IMR-90 (cell line): Measurements from ENCODE around the gene TIMM10. TPM values are rescaled to one million over a fixed set of nuclear protein-coding genes. Genes with fewer than 3 reads are reported as not detected.
A peak's percentile ranks its signal among the peaks of the same experiment; 100 is the strongest.

Source experiments
- ATAC-seq: fragments of 200-7000 bp; cut with Tn5 transposase; 2 replicates; pipeline ENCODE4 v1.9.1; 2020; ENCODE audit warnings: low read depth, mild to moderate bottlenecking, moderate library complexity
- BruUV-seq: library from RNA; stranded (reverse); fragments of 400-500 nt; replicated peaks from 2 replicates; lab custom pipeline; 2021; lab: Mats Ljungman, UMichigan
- CTCF ChIA-PET: fragments of 300-600 bp; formaldehyde crosslinking; extraction: SDS; loops from one replicate; lab custom pipeline; 2021; ENCODE audit warnings: antibody characterized with exemption; lab: Yijun Ruan, JAX
- POLR2A ChIA-PET: fragments of 300-600 bp; sonication (Branson Sonifier 250); formaldehyde crosslinking; loops from one replicate; lab custom pipeline; 2022; ENCODE audit warnings: antibody characterized with exemption; ENCODE audit not compliant: unreplicated experiment; lab: Charles Lee
- DNase-seq: peaks from one replicate; pipeline ENCODE4 v3.0.0; 2013
- H2AFZ ChIP-seq: replicated peaks from 2 replicates; pipeline ENCODE3; 2013; ENCODE audit warnings: low read length, mild to moderate bottlenecking; ENCODE audit not compliant: poor library complexity
- H2AK5ac ChIP-seq: 2 replicates; pipeline ENCODE4 v1.6.1; 2013; ENCODE audit warnings: low read depth, low read length, inconsistent platforms
- H2AK9ac ChIP-seq: replicated peaks from 2 replicates; pipeline ENCODE3; 2013; ENCODE audit warnings: mild to moderate bottlenecking, low read depth, low read length, moderate library complexity; ENCODE audit not compliant: poor library complexity
- H2BK120ac ChIP-seq: 2 replicates; pipeline ENCODE4 v1.6.1; 2013; ENCODE audit warnings: low read depth, low read length, inconsistent platforms
- H2BK15ac ChIP-seq: 3 replicates; pipeline ENCODE4 v1.6.1; 2013; ENCODE audit warnings: low read depth, low read length, inconsistent platforms
- H2BK20ac ChIP-seq: 2 replicates; pipeline ENCODE4 v1.6.1; 2013; ENCODE audit warnings: low read depth, mild to moderate bottlenecking, inconsistent platforms, low read length, moderate library complexity
- H2BK5ac ChIP-seq: 2 replicates; pipeline ENCODE4 v1.6.1; 2013; ENCODE audit warnings: mild to moderate bottlenecking, low read depth, low read length, inconsistent platforms; ENCODE audit not compliant: poor library complexity, severe bottlenecking
- H3K14ac ChIP-seq: replicated peaks from 2 replicates; pipeline ENCODE4 v1.6.1; 2013; ENCODE audit warnings: low read depth, low read length, inconsistent platforms
- H3K18ac ChIP-seq: 2 replicates; pipeline ENCODE4 v1.6.1; 2013; ENCODE audit warnings: low read depth, low read length, control low read depth
- H3K23ac ChIP-seq: 2 replicates; pipeline ENCODE4 v1.6.1; 2013; ENCODE audit warnings: low read depth, low read length, inconsistent platforms
- H3K27ac ChIP-seq: 2 replicates; pipeline ENCODE4 v1.5.1; 2013; ENCODE audit warnings: mild to moderate bottlenecking, control low read depth, low read length; ENCODE audit not compliant: insufficient read depth
- H3K27me3 ChIP-seq: 2 replicates; pipeline ENCODE4 v1.6.1; 2013; ENCODE audit warnings: low read length; ENCODE audit not compliant: control insufficient read depth, insufficient read depth
- H3K36me3 ChIP-seq: 2 replicates; pipeline ENCODE4 v1.6.1; 2013; ENCODE audit warnings: low read length, mixed read lengths; ENCODE audit not compliant: control insufficient read depth, insufficient read depth
- H3K4ac ChIP-seq: 2 replicates; pipeline ENCODE4 v1.6.1; 2013; ENCODE audit warnings: low read depth, low read length, inconsistent platforms
- H3K4me1 ChIP-seq: 2 replicates; pipeline ENCODE4 v1.6.1; 2013; ENCODE audit warnings: low read length, mixed read lengths; ENCODE audit not compliant: control insufficient read depth, insufficient read depth
- H3K4me2 ChIP-seq: 2 replicates; pipeline ENCODE4 v1.6.1; 2013; ENCODE audit warnings: low read depth, mild to moderate bottlenecking, control low read depth, low read length, moderate library complexity
- H3K4me3 ChIP-seq: 2 replicates; pipeline ENCODE4 v1.5.1; 2013; ENCODE audit warnings: low read depth, mild to moderate bottlenecking, control low read depth, low read length, moderate library complexity; ENCODE audit not compliant: insufficient read depth
- H3K56ac ChIP-seq: 2 replicates; pipeline ENCODE4 v1.6.1; 2013; ENCODE audit warnings: low read length, inconsistent platforms; ENCODE audit not compliant: insufficient read depth; ENCODE audit errors: extremely low read depth
- H3K79me1 ChIP-seq, 2 experiments: 2 replicates each; pipeline ENCODE4 v1.6.1; 2013; ENCODE audit warnings: low read length in 2 of 2, inconsistent platforms in 1 of 2, low read depth in 1 of 2
- H3K9ac ChIP-seq: 2 replicates; pipeline ENCODE4 v1.6.1; 2013; ENCODE audit warnings: low read depth, low read length, control low read depth
- H3K9me1 ChIP-seq: 2 replicates; pipeline ENCODE4 v1.6.1; 2013; ENCODE audit warnings: low read length, inconsistent platforms; ENCODE audit not compliant: insufficient read depth
- H3K9me3 ChIP-seq: 2 replicates; pipeline ENCODE4 v1.6.1; 2013; ENCODE audit warnings: low read length; ENCODE audit not compliant: control insufficient read depth, insufficient read depth
- H4K20me1 ChIP-seq: 2 replicates; pipeline ENCODE4 v1.6.1; 2013; ENCODE audit warnings: low read length, inconsistent platforms; ENCODE audit not compliant: insufficient read depth
- H4K5ac ChIP-seq: 2 replicates; pipeline ENCODE4 v1.6.1; 2013; ENCODE audit warnings: mild to moderate bottlenecking, low read depth, low read length, control low read depth
- H4K8ac ChIP-seq, 2 experiments: 2 replicates each; pipeline ENCODE4 v1.6.1; 2013; ENCODE audit warnings: low read depth in 2 of 2, low read length in 2 of 2, control low read depth in 1 of 2, inconsistent platforms in 1 of 2
- H4K91ac ChIP-seq: 2 replicates; pipeline ENCODE4 v1.6.1; 2013; ENCODE audit warnings: low read depth, low read length, inconsistent platforms; ENCODE audit not compliant: insufficient read depth
- FOS ChIP-seq: fragments of 150-350 bp; IDR thresholded peaks from 2 replicates; pipeline ENCODE4 v1.6.1; 2016; ENCODE audit warnings: low read depth, low read length
- MAZ ChIP-seq: IDR thresholded peaks from 2 replicates; pipeline ENCODE4 v1.6.1; 2012; ENCODE audit warnings: low read depth, mild to moderate bottlenecking, low read length, improper control_type of control experiment, moderate library complexity, borderline replicate concordance
- MXI1 ChIP-seq: IDR thresholded peaks from 2 replicates; pipeline ENCODE4 v1.6.1; 2012; ENCODE audit warnings: low read depth, mild to moderate bottlenecking, low read length, moderate library complexity, borderline replicate concordance
- NFE2L2 ChIP-seq: fragments of 150-350 bp; IDR thresholded peaks from 2 replicates; pipeline ENCODE4 v1.6.1; 2016; ENCODE audit warnings: low read depth, mild to moderate bottlenecking, low read length
- POLR2A ChIP-seq: IDR thresholded peaks from 2 replicates; pipeline ENCODE4 v1.6.1; 2012; ENCODE audit warnings: mild to moderate bottlenecking, low read depth, low read length
- RCOR1 ChIP-seq: IDR thresholded peaks from 2 replicates; pipeline ENCODE4 v1.6.1; 2012; ENCODE audit warnings: mild to moderate bottlenecking, low read length, improper control_type of control experiment; ENCODE audit not compliant: insufficient replicate concordance
- RFX5 ChIP-seq: IDR thresholded peaks from 2 replicates; pipeline ENCODE4 v1.8.0; 2012; ENCODE audit warnings: low read depth, mild to moderate bottlenecking, low read length, moderate library complexity
- SMC3 ChIP-seq: fragments of 150-350 bp; IDR thresholded peaks from 2 replicates; pipeline ENCODE4 v1.6.1; 2016; ENCODE audit warnings: low read depth, mild to moderate bottlenecking, antibody characterized with exemption, low read length, moderate library complexity
- WGBS, 2 experiments: methylation state at CpG; one replicate each; pipeline versions ENCODE4 v1.1.5 to v1.1.7; 2013; ENCODE audit warnings: missing lambda C conversion rate in 2 of 2; ENCODE audit not compliant: insufficient read length in 1 of 2; ENCODE audit errors: extremely low coverage in 2 of 2; 5-methylcytosine and 5-hydroxymethylcytosine counted together
- dilution Hi-C: fragments of 300-500 bp; cut with HindIII; formaldehyde crosslinking; loops from one replicate; pipeline ENCODE4 v1.14.3; 2018; ENCODE audit warnings: low sequenced_read_pairs; ENCODE audit not compliant: unreplicated experiment
- in situ Hi-C: fragments of 300-500 bp; cut with MboI; formaldehyde crosslinking; loops from 3 replicates; pipeline ENCODE4 v1.14.3; 2019; ENCODE audit warnings: low sequenced_read_pairs, inconsistent platforms, mixed read lengths
- intact Hi-C: fragments of 100-400 bp; cut with micrococcal nuclease; formaldehyde crosslinking; loops from 2 replicates; pipeline ENCODE4 v1.10.0; 2022
- polyA plus RNA-seq, 3 experiments: library from polyadenylated mRNA; depleted of rRNA; stranded (reverse); fragments of >200 nt; gene quantifications; 2 replicates each; pipeline ENCODE4 v1.2.3, GENCODE V29; 2012; ENCODE audit warnings: low replicate concordance in 1 of 3
- total RNA-seq: library from RNA; depleted of rRNA; stranded (reverse); fragments of >200 nt; gene quantifications from 2 replicates; pipeline ENCODE4 v1.2.3, GENCODE V29; 2012
- TF ChIP-seq, protein P1 (sequence below): fragments of 150-350 bp; IDR thresholded peaks from 2 replicates; pipeline ENCODE4 v1.6.1; 2017; ENCODE audit warnings: mild to moderate bottlenecking, antibody characterized with exemption, low read length, low read depth
- TF ChIP-seq, protein P2 (sequence below): fragments of 150-350 bp; IDR thresholded peaks from 2 replicates; pipeline ENCODE4 v1.6.1; 2016; ENCODE audit warnings: low read depth, mild to moderate bottlenecking, low read length, moderate library complexity, borderline replicate concordance

Gene TIMM10
- total and polyA plus RNA-seq, 2 of the 4 experiments (the other 2 are of a cell fraction) = 96.8 to 135 TPM

DNA sequence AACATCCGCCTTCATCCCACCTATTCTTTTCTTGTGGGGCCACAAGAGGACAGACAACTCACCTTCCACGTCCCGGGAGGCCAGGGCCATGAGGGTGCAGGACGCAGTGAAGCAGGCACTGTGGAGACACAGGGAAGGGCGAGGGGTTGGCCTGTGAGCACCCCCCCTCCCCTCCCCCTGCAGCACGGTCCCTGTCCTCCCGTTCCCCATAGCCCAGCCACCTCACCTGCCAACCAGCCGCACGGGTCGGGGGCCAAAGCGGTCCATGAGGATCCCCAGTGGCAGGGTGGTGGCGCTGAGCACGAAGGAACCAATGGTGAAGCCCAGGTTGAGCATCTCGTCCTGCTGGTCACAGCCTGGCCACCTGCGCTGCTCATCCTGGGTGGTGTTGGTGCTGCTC is 29.6 kb downstream of the TIMM10 start:
- Histone ChIP-seq H2BK120ac (no peak overlapping the region), H3K36me3 (peaks cover 25% of the 10 kb centered on the region), H2BK5ac (no peak overlapping the region), H3K56ac (no peak overlapping the region), H3K9ac (no peak overlapping the region), H3K27ac (no peak overlapping the region), H4K8ac (no peak overlapping the region), H4K20me1 (no peaks in the 10 kb centered on the region; the same call in 1 of the 2 replicates), H2AFZ (no peak overlapping the region), H2AK5ac (no peak overlapping the region; the same call in 1 of the 2 replicates), H3K23ac (no peak overlapping the region), H2BK15ac (no peak overlapping the region), H4K91ac (no peak overlapping the region), H3K9me3 (no peaks in the 10 kb centered on the region), H3K27me3 (no peaks in the 10 kb centered on the region), H3K14ac (no peak overlapping the region), H3K4ac (no peak overlapping the region), H3K4me3 (no peak overlapping the region), H3K4me2 (no peak overlapping the region), H3K79me1 (peaks cover 3 to 30% of the 10 kb centered on the region in 2 experiments; a peak in 3 of 4 replicates), H3K18ac (no peak overlapping the region), H3K4me1 (peaks cover 15% of the 10 kb centered on the region), H2BK20ac (no peak overlapping the region), H2AK9ac (peak overlapping the region; percentile 50), H4K5ac (no peak overlapping the region), H3K9me1 (peaks cover 13% of the 10 kb centered on the region; the same call in 1 of the 2 replicates)
- no peak for DNase-seq
- in situ Hi-C loops (loop anchor here (25.0 kb wide), 1 partner anchor 664 kb away; no protein-coding TSS in a partner anchor), dilution Hi-C loops (no loop called here), intact Hi-C loops (no loop called here)
- ChIA-PET POLR2A (no interaction called here), CTCF (no interaction called here)
- TF ChIP-seq, protein P1, sequence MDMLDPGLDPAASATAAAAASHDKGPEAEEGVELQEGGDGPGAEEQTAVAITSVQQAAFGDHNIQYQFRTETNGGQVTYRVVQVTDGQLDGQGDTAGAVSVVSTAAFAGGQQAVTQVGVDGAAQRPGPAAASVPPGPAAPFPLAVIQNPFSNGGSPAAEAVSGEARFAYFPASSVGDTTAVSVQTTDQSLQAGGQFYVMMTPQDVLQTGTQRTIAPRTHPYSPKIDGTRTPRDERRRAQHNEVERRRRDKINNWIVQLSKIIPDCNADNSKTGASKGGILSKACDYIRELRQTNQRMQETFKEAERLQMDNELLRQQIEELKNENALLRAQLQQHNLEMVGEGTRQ = no peak
- TF ChIP-seq, protein P2, sequence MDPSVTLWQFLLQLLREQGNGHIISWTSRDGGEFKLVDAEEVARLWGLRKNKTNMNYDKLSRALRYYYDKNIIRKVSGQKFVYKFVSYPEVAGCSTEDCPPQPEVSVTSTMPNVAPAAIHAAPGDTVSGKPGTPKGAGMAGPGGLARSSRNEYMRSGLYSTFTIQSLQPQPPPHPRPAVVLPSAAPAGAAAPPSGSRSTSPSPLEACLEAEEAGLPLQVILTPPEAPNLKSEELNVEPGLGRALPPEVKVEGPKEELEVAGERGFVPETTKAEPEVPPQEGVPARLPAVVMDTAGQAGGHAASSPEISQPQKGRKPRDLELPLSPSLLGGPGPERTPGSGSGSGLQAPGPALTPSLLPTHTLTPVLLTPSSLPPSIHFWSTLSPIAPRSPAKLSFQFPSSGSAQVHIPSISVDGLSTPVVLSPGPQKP = no peak
- no peak for TF ChIP-seq POLR2A
- no peak for TF ChIP-seq RCOR1
- no peak for TF ChIP-seq FOS
- no peak for TF ChIP-seq SMC3
- no peak for TF ChIP-seq MAZ
- TF ChIP-seq NFE2L2 = no peak
- no peak for TF ChIP-seq MXI1
- TF ChIP-seq RFX5 = no peak
- WGBS, 2 experiments = 87% methylated on average over 5 of the region's 15 CpGs; no CpG with 5 or more reads in 1 of the 2 experiments
- BruUV-seq = no TSS peak
- no peak for ATAC-seq
